K562 treated with DMSO at 1 percent for 48 hours (cell line): ENCODE results near the gene SLC22A12. TPM values are rescaled to one million over a fixed set of nuclear protein-coding genes. Genes with fewer than 3 reads are reported as not detected.

Experiments
- total RNA-seq: library from RNA; unstranded; fragments of 300-600 nt; gene quantifications from 2 replicates; pipeline ENCODE4 v1.2.3, GENCODE V29; 2022; ENCODE audit warnings: low replicate concordance; ENCODE audit errors: extremely low read depth

SLC22A12 gene
- total RNA-seq, result not detected in 2 replicates

DNA sequence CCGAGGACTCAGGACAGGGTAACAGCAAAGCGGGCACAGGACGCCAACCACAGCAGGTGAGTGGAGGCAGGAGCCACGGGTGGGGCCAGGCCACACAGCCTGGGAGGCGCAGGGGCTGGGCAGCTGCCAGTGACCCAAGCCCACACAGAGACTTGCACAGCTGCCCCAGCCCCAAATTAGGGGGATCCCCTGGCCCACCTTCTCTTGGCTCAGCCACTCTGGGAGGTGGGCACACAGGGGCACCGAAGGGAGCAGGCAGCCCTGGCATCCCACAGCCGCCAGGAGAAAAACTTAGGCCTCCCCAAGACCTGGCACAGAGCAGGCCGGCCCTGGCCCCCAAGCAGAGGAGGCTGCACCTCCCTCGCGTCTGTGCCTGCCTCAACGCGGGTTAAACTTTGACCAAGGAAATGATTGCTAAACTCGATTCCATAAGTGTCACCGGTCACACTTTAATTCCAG is at the start of gene SLC22A12:
SLC22A12 (plus strand) TSS at position 458 of the 459 bp plus-strand sequence. CDS start 337 bp downstream, outside the sequence.

Other genes starting within 250 kb of the SLC22A12 start
- not detected in 2 replicates for gene RPS6KA4, start 232.1 kb upstream of the SLC22A12 start, total RNA-seq
- gene SLC22A11, start 35.3 kb upstream of the SLC22A12 start, total RNA-seq, result not detected in 2 replicates
- gene NRXN2, start 132.0 kb downstream of the SLC22A12 start, total RNA-seq, result not detected in 2 replicates
- not detected in 2 replicates for gene RASGRP2, start 152.9 kb downstream of the SLC22A12 start, total RNA-seq
- not detected in 2 replicates for gene PYGM, start 168.8 kb downstream of the SLC22A12 start, total RNA-seq
- not detected in 2 replicates for gene SF1, start 187.3 kb downstream of the SLC22A12 start, total RNA-seq
- not detected in 2 replicates for gene MAP4K2, start 212.0 kb downstream of the SLC22A12 start, total RNA-seq
- not detected in 2 replicates for gene MEN1, start 219.3 kb downstream of the SLC22A12 start, total RNA-seq